Colonic mucosa (tissue), 4 donors: ENCODE measurements around the gene ZNF653. TPM values are rescaled to one million over a fixed set of nuclear protein-coding genes. Genes with fewer than 3 reads are reported as not detected.

Experiments used
- DNase-seq: peaks from one replicate; pipeline ENCODE4 v3.0.0-alpha.2; 2020
- H3K27ac ChIP-seq: fragments of 200-600 bp; one replicate; pipeline ENCODE4 v1.8.0; 2021
- H3K27me3 ChIP-seq: fragments of 200-600 bp; one replicate; pipeline ENCODE4 v1.8.0; 2021
- H3K36me3 ChIP-seq: fragments of 200-600 bp; one replicate; pipeline ENCODE4 v1.8.0; 2021
- H3K4me1 ChIP-seq: fragments of 200-600 bp; one replicate; pipeline ENCODE4 v1.8.0; 2021; ENCODE audit warnings: mild to moderate bottlenecking
- H3K4me3 ChIP-seq: fragments of 200-600 bp; one replicate; pipeline ENCODE4 v1.8.0; 2021
- H3K9ac ChIP-seq, 2 donors: one replicate each; pipeline ENCODE4 v1.7.0; 2013; ENCODE audit warnings: control low read depth in 2 of 2, low read depth in 2 of 2, low read length in 2 of 2
- H3K9me3 ChIP-seq: fragments of 200-600 bp; one replicate; pipeline ENCODE4 v1.8.0; 2021
- CTCF ChIP-seq: fragments of 200-600 bp; IDR thresholded peaks from one replicate; pipeline ENCODE4 v1.8.0; 2022; ENCODE audit warnings: antibody characterized with exemption, mild to moderate bottlenecking
- intact Hi-C: fragments of 100-400 bp; cut with DNase I; formaldehyde crosslinking; loops from one replicate; pipeline ENCODE4 v1.14.1; 2022
- total RNA-seq, 2 donors: library from RNA; stranded (reverse); fragmentation: NEBNext Ultra II Directional in 1 of 2; extraction: Animal tissue kit (Norgen Biotek cat#: 25700) in 1 of 2; gene quantifications; one replicate each; pipeline ENCODE4 v1.2.1, GENCODE V29; 2021
- donor health status: healthy.
- donor health status: DM: no; HTN: no; CAD: no.
- donor health status: DM: no; HTN: no; CAD: no.

The ZNF653 gene
- total RNA-seq, 2 donors from 2014 or later: 10.6 to 14.2 TPM

- TF ChIP-seq CTCF: no peak
- Histone ChIP-seq H3K27ac (no peak overlapping the region), H3K4me3 (no peak overlapping the region), H3K9me3 (no peaks in the 10 kb centered on the region), H3K27me3 (no peaks in the 10 kb centered on the region), H3K4me1 (no peaks in the 10 kb centered on the region), H3K36me3 (no peaks in the 10 kb centered on the region), H3K9ac (no peak overlapping the region)
- no peak for DNase-seq
- intact Hi-C loops: loop anchor here (5.0 kb wide), 2 partner anchors 66 to 156 kb away; partner anchors contain the start of gene EPOR
Observed at GRCh38 chr19:11448410-11448809, 57.2 kb downstream of the ZNF653 start.

- H3K27ac ChIP-seq: no peak overlapping the region
- intact Hi-C loops: loop anchor here (5.0 kb wide), 2 partner anchors 65 to 155 kb away; partner anchors contain the start of gene EPOR
- H3K4me3 ChIP-seq: no peak overlapping the region
- H3K27me3 ChIP-seq: no peaks in the 10 kb centered on the region
- no peak for TF ChIP-seq CTCF
- H3K36me3 ChIP-seq: no peaks in the 10 kb centered on the region
- H3K4me1 ChIP-seq: no peaks in the 10 kb centered on the region
- DNase-seq: no peak
- H3K9me3 ChIP-seq: no peaks in the 10 kb centered on the region
- H3K9ac ChIP-seq: no peak overlapping the region
Observed at GRCh38 chr19:11447347-11448262, 58.0 kb downstream of the ZNF653 start.

DNA sequence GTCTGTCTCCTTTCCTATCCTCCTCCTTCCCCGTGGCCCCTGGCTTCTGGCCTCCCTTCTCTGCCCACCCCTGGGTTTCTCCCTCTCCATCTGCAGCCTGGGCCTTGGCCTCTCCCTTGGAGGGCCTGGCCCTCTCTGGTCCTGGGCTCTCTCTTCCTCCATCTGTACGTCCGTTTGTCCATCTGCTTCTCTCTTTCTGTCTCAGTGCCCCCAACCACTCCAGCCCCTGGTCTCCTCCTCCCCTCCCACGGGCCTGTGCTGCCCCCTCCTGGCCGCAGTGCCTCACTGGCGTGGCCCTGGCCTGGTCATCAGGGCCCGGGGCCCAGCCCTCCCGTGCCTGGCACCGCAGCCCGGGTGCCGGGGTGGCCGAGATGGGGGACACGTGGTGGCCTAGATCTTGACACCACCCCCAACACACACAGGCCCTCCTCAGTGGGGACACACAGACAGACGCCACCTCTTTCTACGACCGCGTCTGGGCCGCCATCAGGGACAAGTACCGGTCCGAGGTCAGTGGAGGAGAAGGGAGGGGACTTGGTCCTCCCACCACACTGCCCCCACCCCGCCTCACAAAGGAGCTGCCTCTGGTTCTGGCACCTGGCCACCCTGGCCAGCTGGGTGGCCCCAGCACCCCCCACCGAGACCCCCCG, 58.9 kb downstream of the ZNF653 start:
- no peak overlapping the region for H3K4me3 ChIP-seq
- no peaks in the 10 kb centered on the region for H3K4me1 ChIP-seq
- H3K9ac ChIP-seq: peak overlapping the region in 1 of 2 donors; percentile 24
- TF ChIP-seq CTCF: peak; percentile 46
- H3K36me3 ChIP-seq: no peaks in the 10 kb centered on the region
- DNase-seq: peak; percentile 62
- intact Hi-C loops: loop anchor here (5.0 kb wide), 2 partner anchors 64 to 154 kb away; partner anchors contain the start of gene EPOR
- no peaks in the 10 kb centered on the region for H3K9me3 ChIP-seq
- no peak overlapping the region for H3K27ac ChIP-seq
- no peaks in the 10 kb centered on the region for H3K27me3 ChIP-seq

- Histone ChIP-seq H3K27me3 (no peaks in the 10 kb centered on the region), H3K9ac (peak overlapping the region in 1 of 2 donors; percentile 24), H3K4me3 (no peak overlapping the region), H3K36me3 (no peaks in the 10 kb centered on the region), H3K4me1 (no peaks in the 10 kb centered on the region), H3K27ac (no peak overlapping the region), H3K9me3 (no peaks in the 10 kb centered on the region)
- intact Hi-C loops: loop anchor here (5.0 kb wide), 2 partner anchors 64 to 154 kb away; partner anchors contain the start of gene EPOR
- DNase-seq: no peak
- no peak for TF ChIP-seq CTCF
Observed at GRCh38 chr19:11446271-11446651, 59.4 kb downstream of the ZNF653 start.

DNA sequence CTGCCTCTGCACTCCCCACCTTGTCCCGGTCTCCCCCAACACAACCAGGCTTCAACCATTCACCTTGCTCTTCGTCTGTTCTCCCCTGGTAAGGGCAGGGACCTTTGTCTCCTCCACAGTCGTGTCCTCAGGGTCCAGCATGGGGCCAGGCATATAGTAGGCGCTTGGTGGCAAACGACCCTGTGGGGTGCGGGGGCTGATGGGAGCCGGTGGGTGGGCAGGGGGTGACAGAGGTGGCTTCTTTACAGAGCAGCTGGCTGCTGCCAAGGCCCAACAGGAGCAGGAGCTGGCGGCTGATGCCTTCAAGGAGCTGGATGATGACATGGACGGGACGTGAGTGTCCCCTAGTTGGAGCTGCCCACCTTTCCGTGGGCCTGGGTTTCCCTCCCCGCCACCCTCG, 60.5 kb downstream of the ZNF653 start:
- H3K9ac ChIP-seq: no peak overlapping the region
- no peak for TF ChIP-seq CTCF
- no peak overlapping the region for H3K4me3 ChIP-seq
- intact Hi-C loops: loop anchor here (5.0 kb wide), 2 partner anchors 63 to 153 kb away; partner anchors contain the start of gene EPOR
- no peaks in the 10 kb centered on the region for H3K27me3 ChIP-seq
- no peaks in the 10 kb centered on the region for H3K9me3 ChIP-seq
- no peaks in the 10 kb centered on the region for H3K4me1 ChIP-seq
- H3K36me3 ChIP-seq: no peaks in the 10 kb centered on the region
- no peak for DNase-seq
- H3K27ac ChIP-seq: no peak overlapping the region
